ENCODE measurements around the gene TTC28.

TTC28 gene

DNA sequence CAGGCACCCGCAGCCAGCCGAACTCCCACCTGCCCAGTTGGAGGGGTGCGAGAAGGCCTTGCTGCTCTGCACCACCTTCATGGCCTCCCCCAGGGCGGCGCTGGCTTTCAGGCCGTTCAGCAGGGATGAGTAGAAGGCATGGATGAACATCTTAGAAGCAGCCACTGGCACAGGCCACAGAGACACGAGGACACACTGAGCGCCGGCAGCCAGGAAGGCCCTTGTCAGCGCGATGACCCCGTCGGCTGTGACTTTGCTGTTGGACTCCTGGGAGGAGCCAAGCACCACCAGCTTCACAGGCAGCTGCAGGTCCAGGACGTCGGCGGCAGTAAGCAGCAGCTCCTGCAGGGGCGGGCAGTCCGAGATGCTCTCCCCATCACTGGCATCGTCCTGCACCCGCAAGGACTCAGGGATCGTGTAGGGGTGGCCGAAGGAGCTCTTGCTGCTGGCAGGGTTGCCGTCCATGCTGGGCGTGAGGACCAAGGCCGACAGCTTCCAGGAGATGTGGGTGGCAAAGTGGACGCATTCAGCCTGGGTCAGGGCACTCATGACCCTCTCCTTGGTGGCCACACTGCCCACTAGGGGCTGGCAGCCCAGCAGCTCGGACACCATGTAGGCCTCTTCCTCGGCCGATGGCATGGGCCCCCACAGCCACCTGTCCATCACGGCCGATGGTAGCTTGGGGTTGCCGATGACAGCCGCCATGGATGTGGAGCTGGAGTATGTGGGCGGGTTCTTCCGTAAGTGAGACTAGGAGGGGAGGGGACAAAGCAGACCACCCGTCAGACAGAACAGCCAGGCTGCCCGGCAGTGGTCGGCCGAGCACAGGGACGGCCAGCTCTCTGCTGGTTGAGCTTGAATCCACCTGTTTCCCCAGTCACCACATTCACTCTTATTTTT is 680.9 kb downstream of the TTC28 start:
- CTCF ChIA-PET = interaction anchor here (1.3 to 20.1 kb wide), 5 partner anchors 9 to 119 kb away, joined by 3 to 514 read pairs (median 6); no protein-coding TSS in a partner anchor
- TF ChIP-seq, protein P1, sequence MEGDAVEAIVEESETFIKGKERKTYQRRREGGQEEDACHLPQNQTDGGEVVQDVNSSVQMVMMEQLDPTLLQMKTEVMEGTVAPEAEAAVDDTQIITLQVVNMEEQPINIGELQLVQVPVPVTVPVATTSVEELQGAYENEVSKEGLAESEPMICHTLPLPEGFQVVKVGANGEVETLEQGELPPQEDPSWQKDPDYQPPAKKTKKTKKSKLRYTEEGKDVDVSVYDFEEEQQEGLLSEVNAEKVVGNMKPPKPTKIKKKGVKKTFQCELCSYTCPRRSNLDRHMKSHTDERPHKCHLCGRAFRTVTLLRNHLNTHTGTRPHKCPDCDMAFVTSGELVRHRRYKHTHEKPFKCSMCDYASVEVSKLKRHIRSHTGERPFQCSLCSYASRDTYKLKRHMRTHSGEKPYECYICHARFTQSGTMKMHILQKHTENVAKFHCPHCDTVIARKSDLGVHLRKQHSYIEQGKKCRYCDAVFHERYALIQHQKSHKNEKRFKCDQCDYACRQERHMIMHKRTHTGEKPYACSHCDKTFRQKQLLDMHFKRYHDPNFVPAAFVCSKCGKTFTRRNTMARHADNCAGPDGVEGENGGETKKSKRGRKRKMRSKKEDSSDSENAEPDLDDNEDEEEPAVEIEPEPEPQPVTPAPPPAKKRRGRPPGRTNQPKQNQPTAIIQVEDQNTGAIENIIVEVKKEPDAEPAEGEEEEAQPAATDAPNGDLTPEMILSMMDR (IDR thresholded peaks at IDR 0.05; ENCODE audit: insufficient read depth, low read length, missing control alignments) = no peak
- no peak for DNase-seq (ENCODE audit: low read depth, low spot score)
- POLR2A ChIA-PET = no interaction called here
- H3K4me3 ChIP-seq (ENCODE audit: low read depth, low read length) = no peak overlapping the region

DNA sequence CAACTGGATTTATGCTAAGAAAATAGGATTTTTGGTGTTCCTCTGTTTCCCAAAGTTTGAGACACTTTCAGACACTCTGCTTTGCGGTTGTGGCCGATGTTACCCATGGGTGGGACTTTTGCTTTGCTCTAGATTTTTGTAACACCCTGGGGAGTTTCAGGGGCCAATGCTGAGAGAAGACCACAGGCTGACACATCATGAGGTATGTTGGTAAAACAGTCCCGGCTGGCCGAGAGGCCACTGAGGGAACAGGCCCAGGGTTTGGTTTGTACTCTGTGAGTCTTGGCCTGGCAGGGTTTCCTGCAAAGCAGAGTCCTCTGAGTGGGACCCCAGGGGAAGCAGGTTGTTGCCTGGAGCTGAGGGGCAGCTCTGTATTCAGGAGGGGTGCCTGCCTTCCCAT is 682.1 kb downstream of the TTC28 start:
- POLR2A ChIA-PET = no interaction called here
- TF ChIP-seq, protein P1 (IDR thresholded peaks at IDR 0.05; ENCODE audit: insufficient read depth, low read length, missing control alignments) = no peak

DNA sequence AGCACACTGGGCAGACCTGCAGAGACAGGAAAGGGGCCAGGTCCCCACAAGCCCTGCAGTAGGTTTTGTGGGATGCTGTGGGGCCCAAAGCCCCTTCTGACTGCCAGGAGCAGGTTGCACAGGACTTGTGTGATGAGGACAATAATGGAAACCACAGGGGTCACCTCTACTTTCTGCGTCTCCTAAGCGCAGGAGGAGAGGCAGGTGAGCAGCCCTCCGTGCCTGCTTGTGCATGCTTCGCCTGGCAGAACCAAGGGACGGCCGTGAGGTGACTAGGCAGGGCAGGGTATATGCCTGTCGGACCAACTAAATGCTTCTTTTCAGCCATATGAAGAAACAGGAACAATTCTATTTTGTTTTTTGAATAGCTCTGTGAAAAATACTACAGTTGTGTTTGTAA is 682.7 kb downstream of the TTC28 start:
- TF ChIP-seq, protein P1 (IDR thresholded peaks at IDR 0.05; ENCODE audit: insufficient read depth, low read length, missing control alignments) = no peak
- CTCF ChIA-PET = interaction anchor here (1.1 to 20.1 kb wide), 3 partner anchors 11 to 117 kb away, joined by 3 to 514 read pairs (median 3); no protein-coding TSS in a partner anchor
- no peak overlapping the region for H3K4me3 ChIP-seq (ENCODE audit: low read depth, low read length)
- DNase-seq (ENCODE audit: low read depth, low spot score) = no peak
- POLR2A ChIA-PET = interaction anchor here (1.2 kb wide), 1 partner anchor 9 kb away, joined by 3 read pairs; no protein-coding TSS in a partner anchor

More for the DNA sequence above, 682.1 kb downstream of the TTC28 start:
- no peak overlapping the region for H3K4me3 ChIP-seq (ENCODE audit: low read depth, low read length)
- CTCF ChIA-PET = interaction anchor here (0.9 to 20.1 kb wide), 3 partner anchors 11 to 117 kb away, joined by 3 to 514 read pairs (median 3); no protein-coding TSS in a partner anchor
- DNase-seq (ENCODE audit: low read depth, low spot score) = no peak

DNA sequence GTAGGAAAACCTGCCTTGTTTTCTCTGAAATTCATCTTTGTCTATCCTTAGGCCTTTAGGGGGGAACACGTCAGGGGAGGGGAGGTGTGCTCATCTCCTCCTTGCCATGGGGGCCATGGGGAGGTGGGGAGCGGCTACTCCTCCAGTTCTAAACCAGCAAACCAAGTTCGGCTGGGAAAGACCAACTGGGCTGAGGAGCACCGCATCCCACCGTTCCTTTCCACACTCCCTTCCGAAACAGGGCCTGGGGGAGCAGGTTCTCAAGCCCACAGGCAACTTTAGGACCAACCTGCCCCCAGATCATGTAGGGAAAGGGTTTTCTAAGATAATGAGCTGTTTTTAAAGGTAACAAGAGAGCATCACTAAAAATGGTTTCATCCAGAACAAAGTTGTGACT is 683.1 kb downstream of the TTC28 start:
- DNase-seq (ENCODE audit: low read depth, low spot score) = no peak
- H3K4me3 ChIP-seq (ENCODE audit: low read depth, low read length) = no peak overlapping the region
- TF ChIP-seq, protein P1 (IDR thresholded peaks at IDR 0.05; ENCODE audit: insufficient read depth, low read length, missing control alignments) = no peak
- CTCF ChIA-PET = interaction anchor here (0.6 to 20.1 kb wide), 4 partner anchors 16 to 170 kb away, joined by 3 to 514 read pairs (median 3); no protein-coding TSS in a partner anchor
- POLR2A ChIA-PET = interaction anchor here (1.2 kb wide), 1 partner anchor 9 kb away, joined by 3 read pairs; no protein-coding TSS in a partner anchor

DNA sequence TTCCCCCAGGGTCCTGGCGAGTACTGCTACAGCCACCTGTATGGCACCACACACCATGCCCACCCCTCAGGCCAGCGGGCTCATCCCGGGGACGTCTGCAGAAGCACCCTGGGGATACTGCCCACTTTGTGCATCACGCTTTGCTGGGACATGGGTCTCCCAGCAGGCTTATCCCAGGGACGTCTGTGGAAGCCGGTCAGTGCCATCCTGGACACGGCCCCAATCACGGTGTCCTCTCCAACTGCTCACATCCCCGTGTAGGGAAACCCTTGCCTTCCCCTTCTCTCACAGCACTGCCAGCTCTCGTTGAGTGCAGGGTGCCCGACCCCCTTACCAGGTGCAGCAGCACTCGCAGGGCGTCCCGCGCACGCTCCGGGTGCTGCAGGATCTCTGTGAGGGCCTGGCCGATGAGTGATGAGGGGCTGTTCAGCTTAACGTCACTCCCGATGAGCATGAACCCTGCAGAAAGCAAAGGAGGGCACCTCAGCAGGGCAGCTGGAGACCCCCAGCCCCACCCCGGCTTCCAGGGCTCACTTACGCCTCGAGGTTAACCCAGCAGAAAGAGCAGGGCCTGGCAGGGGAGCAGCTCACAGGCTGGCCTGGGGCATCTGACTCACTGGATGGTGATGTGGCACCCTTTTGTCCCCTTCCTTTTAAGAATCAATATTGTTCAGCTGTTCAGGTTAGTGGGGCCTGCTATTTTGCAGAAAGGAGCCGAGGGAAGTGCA is 683.7 kb downstream of the TTC28 start:
- ChIA-PET CTCF (interaction anchor here (0.6 to 20.1 kb wide), 5 partner anchors 8 to 169 kb away, joined by 3 to 514 read pairs (median 3); no protein-coding TSS in a partner anchor), POLR2A (interaction anchor here (1.2 kb wide), 1 partner anchor 8 kb away, joined by 3 read pairs; no protein-coding TSS in a partner anchor)
- no peak overlapping the region for H3K4me3 ChIP-seq (ENCODE audit: low read depth, low read length)

More for the DNA sequence above, 683.7 kb downstream of the TTC28 start:
- DNase-seq (ENCODE audit: low read depth, low spot score) = no peak
- TF ChIP-seq, protein P1 (IDR thresholded peaks at IDR 0.05; ENCODE audit: insufficient read depth, low read length, missing control alignments) = no peak

All from AG04449 (cell line).